Panc1 (cell line): Measurements from ENCODE around the gene SERPINE2. TPM values are rescaled to one million over a fixed set of nuclear protein-coding genes. Genes with fewer than 3 reads are reported as not detected.

Experiments
- ATAC-seq: fragments of 200-7000 bp; cut with Tn5 transposase; 2 replicates; pipeline ENCODE4 v1.9.1; 2020; ENCODE audit warnings: mild to moderate bottlenecking, moderate library complexity
- BruUV-seq: library from RNA; stranded (reverse); fragments of 400-500 nt; replicated peaks from 2 replicates; lab custom pipeline; 2021; lab: Mats Ljungman, UMichigan
- CTCF ChIA-PET: fragments of 300-600 bp; sonication (Branson Sonifier 250); formaldehyde crosslinking; loops from one replicate; lab custom pipeline; 2022; ENCODE audit warnings: antibody characterized with exemption; lab: Charles Lee
- POLR2A ChIA-PET: fragments of 300-600 bp; sonication (Branson Sonifier 250); formaldehyde crosslinking; loops from one replicate; lab custom pipeline; 2022; ENCODE audit warnings: antibody characterized with exemption; lab: Charles Lee
- DNase-seq: peaks from one replicate; pipeline ENCODE4 v3.0.0-alpha.2; 2010; ENCODE audit warnings: low read depth, low spot score
- H3K27ac ChIP-seq: 2 replicates; pipeline ENCODE4 v1.5.1; 2011; ENCODE audit warnings: mild to moderate bottlenecking, low read length, inconsistent platforms
- H3K27me3 ChIP-seq: fragments of 200-500 bp; sonication (Bioruptor generic); 2 replicates; pipeline ENCODE4 v1.6.0; 2014; ENCODE audit warnings: low read length, inconsistent platforms; ENCODE audit not compliant: control insufficient read depth, insufficient read depth
- H3K36me3 ChIP-seq: fragments of 200-500 bp; sonication (Bioruptor generic); 2 replicates; pipeline ENCODE4 v1.5.1; 2014; ENCODE audit warnings: inconsistent platforms, mild to moderate bottlenecking, low read length, moderate library complexity; ENCODE audit not compliant: control insufficient read depth, insufficient read depth
- H3K4me1 ChIP-seq: 2 replicates; pipeline ENCODE4 v1.5.1; 2011; ENCODE audit warnings: inconsistent platforms, mild to moderate bottlenecking, low read length, moderate library complexity; ENCODE audit not compliant: control insufficient read depth, insufficient read depth
- H3K4me3 ChIP-seq, 2 experiments: 2 replicates each; pipeline ENCODE4 v1.5.1; 2011 to 2012; ENCODE audit warnings: low read depth in 2 of 2, low read length in 2 of 2, mild to moderate bottlenecking in 2 of 2, inconsistent platforms in 1 of 2, moderate library complexity in 1 of 2
- H3K9me3 ChIP-seq: fragments of 200-500 bp; sonication (Bioruptor generic); 2 replicates; pipeline ENCODE4 v1.5.1; 2014; ENCODE audit warnings: low read depth, mild to moderate bottlenecking, inconsistent platforms, low read length, moderate library complexity; ENCODE audit not compliant: control insufficient read depth, insufficient read depth
- POLR2AphosphoS5 ChIP-seq: IDR thresholded peaks from 2 replicates; pipeline ENCODE4 v1.6.1; 2012; ENCODE audit warnings: mild to moderate bottlenecking, low read depth, low read length, moderate library complexity
- SIN3A ChIP-seq: IDR thresholded peaks from 2 replicates; pipeline ENCODE4 v1.6.1; 2012; ENCODE audit warnings: low read depth, mild to moderate bottlenecking, low read length, moderate library complexity, borderline replicate concordance; ENCODE audit not compliant: insufficient read depth
- TCF7L2 ChIP-seq: IDR thresholded peaks from 2 replicates; pipeline ENCODE4 v1.6.1; 2011; ENCODE audit warnings: mild to moderate bottlenecking, low read depth, low read length, inconsistent platforms
- in situ Hi-C: cut with HindIII; loops from 2 replicates; pipeline ENCODE4 v1.10.0; 2016; ENCODE audit warnings: low sequenced_read_pairs, low pct_unique_long_range_greater_than_20kb
- intact Hi-C: fragments of 100-400 bp; cut with micrococcal nuclease; formaldehyde crosslinking; loops from one replicate; pipeline ENCODE4 v1.10.0; 2022; ENCODE audit not compliant: unreplicated experiment
- total RNA-seq: library from RNA; stranded (reverse); gene quantifications from one replicate; pipeline ENCODE4 v1.2.1, GENCODE V29; 2021; ENCODE audit not compliant: unreplicated experiment
- TF ChIP-seq, protein P1 (sequence below), 2 experiments: IDR thresholded peaks; 2 replicates each; pipeline ENCODE4 v1.6.1; 2011 to 2012; ENCODE audit warnings: low read depth in 2 of 2, control low read depth in 1 of 2, low read length in 1 of 2, mild to moderate bottlenecking in 1 of 2, moderate library complexity in 1 of 2; ENCODE audit not compliant: insufficient read depth in 1 of 2
- TF ChIP-seq, protein P2 (sequence below): fragments of 450-650 bp; IDR thresholded peaks from 2 replicates; pipeline ENCODE4 v1.5.1; 2017; ENCODE audit warnings: mild to moderate bottlenecking

The SERPINE2 gene
- total RNA-seq, 1 experiment from 2014 or later: 3.1 TPM

GRCh38 chr2:224036731-224037361, 2.2 kb downstream of the SERPINE2 start:
- in situ Hi-C loops (no loop called here), intact Hi-C loops (no loop called here)
- no TSS peak for BruUV-seq
- TF ChIP-seq TCF7L2 (no peak), SIN3A (no peak), POLR2AphosphoS5 (no peak)
- TF ChIP-seq, protein P1, sequence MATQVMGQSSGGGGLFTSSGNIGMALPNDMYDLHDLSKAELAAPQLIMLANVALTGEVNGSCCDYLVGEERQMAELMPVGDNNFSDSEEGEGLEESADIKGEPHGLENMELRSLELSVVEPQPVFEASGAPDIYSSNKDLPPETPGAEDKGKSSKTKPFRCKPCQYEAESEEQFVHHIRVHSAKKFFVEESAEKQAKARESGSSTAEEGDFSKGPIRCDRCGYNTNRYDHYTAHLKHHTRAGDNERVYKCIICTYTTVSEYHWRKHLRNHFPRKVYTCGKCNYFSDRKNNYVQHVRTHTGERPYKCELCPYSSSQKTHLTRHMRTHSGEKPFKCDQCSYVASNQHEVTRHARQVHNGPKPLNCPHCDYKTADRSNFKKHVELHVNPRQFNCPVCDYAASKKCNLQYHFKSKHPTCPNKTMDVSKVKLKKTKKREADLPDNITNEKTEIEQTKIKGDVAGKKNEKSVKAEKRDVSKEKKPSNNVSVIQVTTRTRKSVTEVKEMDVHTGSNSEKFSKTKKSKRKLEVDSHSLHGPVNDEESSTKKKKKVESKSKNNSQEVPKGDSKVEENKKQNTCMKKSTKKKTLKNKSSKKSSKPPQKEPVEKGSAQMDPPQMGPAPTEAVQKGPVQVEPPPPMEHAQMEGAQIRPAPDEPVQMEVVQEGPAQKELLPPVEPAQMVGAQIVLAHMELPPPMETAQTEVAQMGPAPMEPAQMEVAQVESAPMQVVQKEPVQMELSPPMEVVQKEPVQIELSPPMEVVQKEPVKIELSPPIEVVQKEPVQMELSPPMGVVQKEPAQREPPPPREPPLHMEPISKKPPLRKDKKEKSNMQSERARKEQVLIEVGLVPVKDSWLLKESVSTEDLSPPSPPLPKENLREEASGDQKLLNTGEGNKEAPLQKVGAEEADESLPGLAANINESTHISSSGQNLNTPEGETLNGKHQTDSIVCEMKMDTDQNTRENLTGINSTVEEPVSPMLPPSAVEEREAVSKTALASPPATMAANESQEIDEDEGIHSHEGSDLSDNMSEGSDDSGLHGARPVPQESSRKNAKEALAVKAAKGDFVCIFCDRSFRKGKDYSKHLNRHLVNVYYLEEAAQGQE (IDR thresholded peaks at IDR 0.05; ENCODE audit: insufficient read depth in 1 of 2, low read depth in 2 of 2, low read length in 1 of 2): no peak
- TF ChIP-seq, protein P2, sequence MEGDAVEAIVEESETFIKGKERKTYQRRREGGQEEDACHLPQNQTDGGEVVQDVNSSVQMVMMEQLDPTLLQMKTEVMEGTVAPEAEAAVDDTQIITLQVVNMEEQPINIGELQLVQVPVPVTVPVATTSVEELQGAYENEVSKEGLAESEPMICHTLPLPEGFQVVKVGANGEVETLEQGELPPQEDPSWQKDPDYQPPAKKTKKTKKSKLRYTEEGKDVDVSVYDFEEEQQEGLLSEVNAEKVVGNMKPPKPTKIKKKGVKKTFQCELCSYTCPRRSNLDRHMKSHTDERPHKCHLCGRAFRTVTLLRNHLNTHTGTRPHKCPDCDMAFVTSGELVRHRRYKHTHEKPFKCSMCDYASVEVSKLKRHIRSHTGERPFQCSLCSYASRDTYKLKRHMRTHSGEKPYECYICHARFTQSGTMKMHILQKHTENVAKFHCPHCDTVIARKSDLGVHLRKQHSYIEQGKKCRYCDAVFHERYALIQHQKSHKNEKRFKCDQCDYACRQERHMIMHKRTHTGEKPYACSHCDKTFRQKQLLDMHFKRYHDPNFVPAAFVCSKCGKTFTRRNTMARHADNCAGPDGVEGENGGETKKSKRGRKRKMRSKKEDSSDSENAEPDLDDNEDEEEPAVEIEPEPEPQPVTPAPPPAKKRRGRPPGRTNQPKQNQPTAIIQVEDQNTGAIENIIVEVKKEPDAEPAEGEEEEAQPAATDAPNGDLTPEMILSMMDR: no peak
- POLR2A ChIA-PET: interaction anchor here (0.6 kb wide), 1 partner anchor 346 kb away, joined by 3 read pairs; no protein-coding TSS in a partner anchor
- CTCF ChIA-PET: no interaction called here
- DNase-seq (no peak), ATAC-seq (no peak)
- Histone ChIP-seq H3K9me3 (no peaks in the 10 kb centered on the region), H3K27me3 (peaks cover 32% of the 10 kb centered on the region), H3K4me1 (peaks cover 6% of the 10 kb centered on the region; the same call in 1 of the 2 replicates), H3K4me3 (no peak overlapping the region), H3K36me3 (peaks cover 3% of the 10 kb centered on the region; the same call in 1 of the 2 replicates), H3K27ac (no peak overlapping the region)

GRCh38 chr2:224034017-224034416, 5.1 kb downstream of the SERPINE2 start:
- H3K4me1 ChIP-seq: peaks cover 6% of the 10 kb centered on the region; the same call in 1 of the 2 replicates
- BruUV-seq: no TSS peak
- CTCF ChIA-PET: no interaction called here
- DNase-seq: no peak
- peaks cover 15% of the 10 kb centered on the region for H3K27me3 ChIP-seq
- H3K4me3 ChIP-seq: no peak overlapping the region
- intact Hi-C loops: no loop called here
- ATAC-seq: no peak
- POLR2A ChIA-PET: no interaction called here
- H3K27ac ChIP-seq: no peak overlapping the region
- H3K9me3 ChIP-seq: no peaks in the 10 kb centered on the region
- TF ChIP-seq POLR2AphosphoS5: no peak
- TF ChIP-seq TCF7L2: no peak
- TF ChIP-seq, protein P1 (IDR thresholded peaks at IDR 0.05; ENCODE audit: insufficient read depth in 1 of 2, low read depth in 2 of 2, low read length in 1 of 2): no peak
- no peak for TF ChIP-seq SIN3A
- TF ChIP-seq, protein P2: no peak
- in situ Hi-C loops: no loop called here
- H3K36me3 ChIP-seq: peaks cover 3% of the 10 kb centered on the region; the same call in 1 of the 2 replicates
